HG03039 (cell line): ENCODE data around the gene TTYH2.
"Not testable (repeated sequence)": the region's sequence is repeated elsewhere in the genome, so short reads cannot be mapped to it uniquely, and the experiment has no call there.

ENCODE experiments used
- ATAC-seq: cut with Tn5 transposase; IDR thresholded peaks from one replicate; pipeline ENCODE4 v1.9.1; 2021; ENCODE audit warnings: mild to moderate bottlenecking, moderate library complexity; ENCODE audit not compliant: unreplicated experiment

Gene TTYH2

DNA sequence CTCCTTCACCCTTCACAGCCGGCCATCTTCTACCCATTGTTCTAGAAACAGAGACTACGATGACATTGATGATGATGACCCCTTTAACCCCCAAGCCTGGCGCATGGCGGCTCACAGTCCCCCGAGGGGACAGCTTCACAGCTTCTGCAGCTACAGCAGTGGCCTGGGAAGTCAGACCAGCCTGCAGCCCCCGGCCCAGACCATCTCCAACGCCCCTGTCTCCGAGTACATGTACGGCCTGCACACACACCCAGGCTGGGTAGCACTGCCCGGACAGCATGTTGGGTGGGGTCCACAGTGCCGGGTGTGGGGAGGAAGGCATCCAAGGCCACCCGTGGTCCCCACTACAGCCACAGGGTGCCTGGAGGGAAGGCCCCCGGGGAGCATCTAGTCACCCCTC, 39.7 kb downstream of the TTYH2 start:
- ATAC-seq = no peak

DNA sequence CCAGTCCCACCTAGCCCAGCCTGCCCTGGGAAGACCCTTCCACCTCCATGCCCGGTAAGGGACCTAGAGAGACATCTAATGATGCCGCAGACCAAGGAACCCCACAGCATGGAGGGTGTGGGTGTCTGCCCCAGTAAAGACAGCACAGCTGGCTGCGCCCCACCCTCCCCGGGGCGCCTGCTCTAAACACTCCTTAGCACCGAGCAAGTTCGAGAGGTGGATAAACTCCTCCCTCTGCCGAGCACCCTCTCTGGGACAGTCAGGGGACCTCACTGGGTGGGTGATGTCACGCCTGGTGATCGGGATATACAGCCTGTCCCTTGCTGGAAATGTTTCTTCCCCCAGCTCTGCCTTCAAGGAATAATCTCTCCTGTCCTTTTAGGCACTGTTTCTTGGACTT, 43.9 kb downstream of the TTYH2 start:
- no peak for ATAC-seq

DNA sequence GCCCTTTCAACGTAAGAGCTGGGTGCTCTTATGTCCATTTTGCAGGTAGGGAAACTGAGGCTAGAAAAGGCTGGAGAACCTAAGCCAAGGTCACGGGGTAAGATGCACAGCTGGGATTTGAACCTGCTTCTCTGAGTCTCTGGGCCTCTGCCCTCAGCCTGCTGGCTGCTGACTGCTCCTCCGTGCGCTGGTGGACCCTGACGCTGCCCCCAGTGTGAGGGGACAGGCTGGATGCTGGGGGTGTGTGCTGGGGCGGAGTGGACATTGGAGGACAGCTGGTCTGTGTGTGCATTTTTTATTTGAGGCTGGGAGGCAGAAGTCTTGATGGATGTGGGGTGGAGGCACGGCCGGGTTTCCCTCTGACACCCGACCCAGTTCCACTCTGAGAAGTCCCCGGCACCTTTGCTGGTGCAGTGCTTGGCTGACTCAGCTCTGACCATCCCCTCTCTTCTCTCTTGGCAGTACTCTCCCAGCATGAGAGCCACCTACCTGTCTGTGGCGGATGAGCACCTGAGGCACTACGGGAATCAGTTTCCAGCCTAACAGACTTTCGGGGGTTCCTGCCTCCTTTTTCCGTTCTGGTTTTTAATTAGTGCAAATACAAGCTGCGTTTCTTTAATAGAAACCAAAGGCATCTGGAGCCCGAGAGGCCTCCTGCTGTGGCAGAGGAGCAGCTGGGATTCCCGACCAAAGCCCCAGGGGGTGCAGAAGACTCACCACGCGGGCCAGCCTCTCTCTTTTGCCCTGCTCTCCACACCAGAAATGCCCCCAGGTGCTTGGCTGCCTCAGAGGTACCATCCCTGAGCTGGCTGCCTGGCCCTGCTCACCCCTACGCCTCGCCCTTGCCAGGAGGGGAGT, 46.5 kb downstream of the TTYH2 start:
- no peak for ATAC-seq

DNA sequence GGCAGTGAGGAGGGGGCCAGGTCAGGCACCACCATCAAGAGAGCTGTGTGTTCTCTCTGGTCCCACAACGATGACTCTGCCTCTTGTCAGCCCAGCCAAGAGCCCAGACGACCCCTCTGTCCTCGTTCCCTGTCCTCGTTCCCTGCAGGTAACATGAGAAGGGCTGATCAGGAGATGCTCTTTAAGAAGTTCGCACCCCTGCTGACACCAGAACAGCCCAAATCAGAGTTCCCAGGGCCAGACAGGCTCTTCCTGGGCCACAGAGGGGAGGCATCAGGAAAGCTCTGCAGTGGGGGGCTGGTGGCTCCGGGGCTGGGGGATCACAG, 47.1 kb downstream of the TTYH2 start:
- no peak for ATAC-seq

DNA sequence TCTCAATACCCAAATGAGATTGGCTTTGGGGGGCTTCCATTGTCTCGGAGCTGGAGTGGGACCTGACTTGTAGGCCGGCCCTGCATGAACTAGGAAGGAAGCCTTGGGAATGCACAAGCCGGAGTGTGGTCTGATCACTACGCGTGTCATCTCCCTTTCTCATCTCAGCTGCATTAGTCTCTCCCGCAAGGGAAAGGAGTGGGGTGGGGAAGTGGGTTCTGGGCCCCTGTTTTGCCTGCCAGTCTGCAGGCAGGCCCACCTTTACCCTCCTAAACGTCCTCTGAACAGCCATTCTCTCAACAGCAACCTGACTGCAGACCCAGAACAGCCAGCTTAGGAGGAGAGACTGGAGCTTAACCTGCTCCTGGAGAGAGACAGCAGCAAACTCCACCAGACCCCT, 49.2 kb downstream of the TTYH2 start:
- no peak for ATAC-seq

DNA sequence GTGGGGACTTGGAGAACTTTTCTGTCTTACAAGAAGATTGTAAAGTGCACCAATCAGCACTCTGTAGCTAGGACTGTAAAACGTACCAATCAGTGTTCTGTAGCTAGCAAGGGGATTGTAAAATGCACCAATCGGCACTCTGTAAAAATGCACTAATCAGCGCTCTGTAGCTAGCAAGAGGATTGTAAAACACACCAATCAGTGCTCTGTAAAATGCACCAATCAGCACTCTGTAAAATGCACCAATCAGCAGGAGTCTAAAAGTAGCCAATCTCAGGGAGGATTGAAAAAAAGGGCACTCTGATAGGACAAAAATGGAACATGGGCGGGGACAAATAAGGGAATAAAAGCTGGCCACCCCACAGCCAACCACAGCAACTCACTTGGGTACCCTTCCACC, 53.7 kb downstream of the TTYH2 start:
- not testable (repeated sequence) for ATAC-seq

DNA sequence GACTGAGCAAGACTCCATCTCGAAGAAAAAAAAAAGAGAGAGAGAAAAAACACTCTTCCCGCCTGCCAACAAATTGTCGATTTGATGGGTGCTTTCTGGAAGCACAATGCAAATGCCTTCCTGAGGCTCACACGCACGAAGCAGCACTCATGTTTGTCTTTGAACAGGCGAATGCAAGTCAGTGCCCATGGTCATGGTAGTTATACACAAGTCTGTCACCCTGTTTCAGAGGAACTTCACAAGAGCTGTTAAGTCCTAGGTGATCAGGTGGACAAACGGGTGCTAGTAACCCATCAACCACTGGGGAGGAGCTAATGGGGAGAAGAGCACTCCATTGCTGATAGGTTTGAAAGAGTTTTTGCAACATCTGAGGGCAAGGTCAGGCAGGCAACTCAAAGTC, 54.2 kb downstream of the TTYH2 start:
- no peak for ATAC-seq

DNA sequence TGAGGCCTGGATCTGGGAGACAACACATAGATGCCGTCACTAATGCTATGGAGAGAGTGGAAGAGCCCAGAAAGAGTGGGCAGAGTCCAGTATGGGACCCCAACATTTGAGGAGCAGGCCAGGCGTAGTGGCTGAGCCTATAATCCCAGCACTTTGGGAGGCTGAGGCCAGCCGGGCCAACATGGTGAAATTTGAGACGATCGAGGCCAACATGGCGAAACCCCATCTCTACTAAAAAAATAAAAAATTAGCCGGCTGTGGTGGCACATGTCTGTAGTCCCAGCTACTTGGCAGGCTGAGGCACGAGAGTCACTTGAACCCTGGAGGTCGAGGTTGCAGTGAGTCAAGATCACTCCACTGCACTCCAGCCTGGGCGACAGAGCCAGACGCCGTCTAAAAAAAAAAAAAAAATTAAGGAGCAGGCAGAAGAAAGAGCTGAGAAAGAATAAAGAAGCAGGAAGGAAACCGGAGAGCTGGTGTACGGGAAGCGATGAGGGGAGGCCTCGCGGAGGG, 54.7 kb downstream of the TTYH2 start:
- ATAC-seq = no peak

DNA sequence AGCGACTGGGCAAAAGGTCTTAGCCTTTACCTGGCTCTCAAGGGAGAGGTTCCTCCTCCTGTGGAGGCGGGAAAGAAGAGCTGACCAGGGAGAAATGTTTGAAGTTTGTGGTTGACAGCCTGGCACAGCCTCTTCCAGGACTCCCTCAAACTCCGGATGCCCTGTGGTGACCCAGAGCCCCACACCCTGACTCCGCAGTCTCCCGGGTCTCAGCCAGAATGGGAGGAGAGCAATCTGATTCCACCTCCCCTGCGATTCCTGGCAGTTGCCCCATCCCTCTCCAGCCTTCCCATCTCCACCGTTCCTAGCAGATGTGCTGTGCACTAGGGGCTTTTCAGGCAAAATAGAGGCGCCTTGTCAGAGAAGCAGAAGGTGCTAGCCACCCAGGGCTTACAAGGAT, 55.2 kb downstream of the TTYH2 start:
- ATAC-seq = no peak

DNA sequence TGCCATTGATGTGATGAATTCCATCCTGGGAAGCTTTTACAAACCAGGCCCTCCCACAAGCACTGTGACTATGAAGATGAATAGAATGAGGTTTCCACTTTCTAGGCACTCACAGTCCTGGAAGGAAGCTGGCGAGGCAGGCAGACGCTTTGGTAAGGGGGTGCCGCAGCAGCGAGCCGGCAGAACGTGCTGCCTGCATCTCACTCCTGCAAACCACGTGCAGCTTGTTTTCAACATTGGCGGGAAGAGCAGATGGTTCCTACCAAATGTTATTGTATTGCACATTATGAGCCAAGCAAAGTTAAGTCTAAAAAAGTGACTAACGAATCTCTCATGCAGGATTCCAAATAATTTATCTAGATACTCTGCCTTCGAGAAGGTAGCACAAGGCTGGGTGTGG, 57.0 kb downstream of the TTYH2 start:
- ATAC-seq = no peak

DNA sequence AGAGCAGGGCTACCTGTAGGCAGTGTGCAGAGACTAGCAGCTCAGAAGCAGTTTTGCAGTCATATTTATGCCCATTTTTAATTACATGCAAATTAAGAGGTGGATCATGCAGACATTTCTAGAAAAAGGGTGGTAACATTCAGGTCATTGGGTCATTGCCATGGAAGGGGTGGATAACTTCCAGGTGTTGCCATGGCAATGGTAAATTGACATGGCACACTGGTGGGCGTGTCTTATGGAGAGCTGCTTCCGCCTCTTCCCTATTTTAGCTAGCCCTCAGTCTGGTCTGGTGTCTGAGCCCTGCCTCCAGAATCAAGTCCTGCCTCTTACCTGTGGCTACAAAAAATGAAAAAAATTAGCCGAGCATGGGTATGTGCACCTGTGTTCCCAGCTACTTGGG, 57.9 kb downstream of the TTYH2 start:
- no peak for ATAC-seq

DNA sequence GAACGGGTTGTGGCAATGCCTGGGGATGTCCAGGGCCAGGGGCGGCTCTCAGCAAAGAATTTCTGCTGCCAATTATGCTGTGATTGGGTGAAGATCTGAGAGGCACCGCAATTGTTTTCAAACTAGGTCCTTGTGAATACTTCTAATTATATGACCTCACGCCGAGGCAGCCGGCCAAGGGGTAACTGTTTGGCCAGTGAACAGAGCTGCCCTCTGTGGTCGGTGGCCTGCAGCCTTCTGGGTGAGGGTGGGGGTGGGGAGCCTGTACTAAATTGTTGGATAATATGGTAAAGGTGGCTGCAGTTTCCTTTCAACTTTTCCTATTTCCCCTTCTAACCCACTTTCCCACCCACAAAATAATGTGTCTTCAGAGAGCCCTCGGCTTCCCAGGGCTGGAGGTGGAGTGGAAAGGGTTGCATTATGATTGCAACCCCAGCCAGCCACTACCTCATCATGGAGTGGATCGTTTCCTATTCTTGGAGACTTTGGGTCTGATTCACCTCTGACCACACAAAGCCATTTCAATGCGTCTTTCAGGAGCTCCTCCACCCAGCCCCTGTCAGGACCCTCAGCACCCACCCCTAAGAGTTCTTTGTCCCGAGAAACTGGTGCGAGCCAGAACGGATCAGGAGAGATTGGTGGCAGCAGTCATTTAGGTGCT, 58.7 kb downstream of the TTYH2 start:
- no peak for ATAC-seq

DNA sequence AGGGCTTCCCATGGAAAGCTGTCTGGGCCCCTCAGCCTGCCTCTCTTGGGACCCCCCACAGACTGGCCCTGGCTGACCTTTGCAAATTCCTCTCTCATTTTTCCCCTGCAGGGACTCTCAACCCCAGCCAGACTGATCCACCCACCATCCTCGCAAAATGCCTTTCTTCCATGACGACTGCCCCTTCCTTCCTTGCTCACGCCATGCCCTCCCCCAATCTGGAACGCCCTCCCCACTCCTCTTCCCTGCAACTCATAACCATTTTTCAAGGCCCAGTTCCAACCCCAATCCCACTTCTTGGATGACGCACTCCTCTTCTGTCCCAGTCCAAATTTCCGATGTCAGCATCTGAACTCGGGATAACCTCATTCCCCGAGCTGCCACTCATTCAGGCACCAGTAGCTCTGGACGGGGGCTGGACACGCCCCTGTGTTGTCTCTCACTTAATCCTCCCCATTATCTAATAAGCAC, 59.4 kb downstream of the TTYH2 start:
- no peak for ATAC-seq

DNA sequence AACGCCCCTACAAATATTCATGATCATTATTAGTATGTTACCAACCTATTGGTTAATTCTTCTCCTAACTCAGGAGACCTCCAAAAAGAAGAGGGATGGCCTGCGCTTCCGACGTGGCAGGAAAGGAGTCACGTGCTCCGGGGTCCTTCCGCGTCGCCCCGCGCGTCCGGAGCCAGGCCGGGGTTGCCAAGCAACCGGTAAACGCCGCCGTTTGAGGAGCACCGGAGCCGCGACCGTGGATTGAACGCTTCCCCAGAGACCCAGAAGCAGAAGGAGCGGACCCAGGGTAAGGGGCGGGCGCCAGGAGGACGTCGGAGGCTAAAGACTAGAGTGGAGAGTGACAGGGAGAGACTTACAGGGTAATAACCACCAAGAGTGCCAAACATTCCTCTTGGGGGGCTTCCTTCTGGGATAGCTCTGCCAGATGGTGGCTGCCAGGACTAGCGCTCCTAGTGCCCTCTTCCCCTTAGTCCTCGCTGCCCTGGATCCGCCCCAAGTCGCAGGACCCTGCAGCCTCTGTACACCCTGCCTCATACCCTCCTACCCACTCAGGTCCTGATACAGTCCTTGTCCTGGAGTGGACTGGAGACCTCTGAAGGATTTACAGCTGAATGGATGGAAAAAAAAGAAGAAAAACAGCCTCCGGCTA, 60.8 kb downstream of the TTYH2 start, which contains the start of gene DNAI2:
DNAI2 (plus strand) TSS at position 175 of the 649 bp plus-strand sequence. CDS start 7,584 bp downstream, outside the sequence.
- ATAC-seq = no peak

DNA sequence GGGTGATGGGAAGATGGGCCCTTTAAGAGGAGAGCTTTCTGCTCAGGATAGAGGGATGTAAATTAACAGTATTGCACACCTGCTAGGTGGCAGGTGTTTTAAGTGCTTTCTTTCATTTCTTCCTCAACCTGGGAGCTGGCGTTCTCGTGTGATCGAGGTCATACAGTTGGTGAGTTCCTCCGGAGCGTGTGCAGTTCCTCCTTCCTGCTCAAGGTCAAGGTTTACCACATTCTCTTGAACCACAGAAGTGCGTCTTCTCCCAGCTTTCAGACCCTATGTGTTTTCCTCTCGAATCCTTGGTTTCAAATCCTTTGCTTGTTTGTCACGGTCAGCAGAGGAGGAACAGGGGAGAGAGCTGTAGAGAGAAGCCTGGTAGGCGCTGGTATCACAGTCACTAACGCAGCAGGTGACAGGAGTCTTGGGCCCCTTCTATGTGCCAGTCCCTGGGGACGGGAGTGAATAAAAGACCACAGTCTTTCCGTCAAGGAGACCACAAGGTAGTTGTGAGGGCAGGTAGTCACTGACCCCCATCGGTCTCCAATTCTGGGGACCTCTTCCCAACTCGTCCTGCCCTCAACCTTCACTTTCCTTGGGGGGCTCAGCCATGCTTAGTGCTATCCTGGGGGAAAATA, 61.5 kb downstream of the TTYH2 start:
- no peak for ATAC-seq

DNA sequence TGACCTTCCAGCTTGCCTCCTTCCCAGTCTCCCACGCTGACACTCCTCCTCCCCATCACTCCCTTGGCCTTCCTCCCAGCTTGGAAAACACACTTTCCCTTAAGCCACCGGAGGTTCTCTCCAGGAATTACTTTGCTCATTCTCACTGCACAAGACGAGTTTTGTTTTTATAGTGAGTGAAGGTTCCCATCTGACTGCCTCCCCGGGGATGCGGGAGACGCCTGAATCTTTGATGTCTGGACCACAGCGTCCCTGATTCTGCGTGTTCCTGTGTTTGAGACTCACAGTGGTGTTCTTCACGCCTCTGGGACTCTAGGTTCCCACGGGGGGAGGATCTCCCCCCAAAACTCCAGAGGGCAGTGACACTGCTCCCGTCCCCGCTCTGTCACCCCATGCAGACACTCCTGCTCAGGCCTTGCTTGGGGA, 62.7 kb downstream of the TTYH2 start:
- ATAC-seq = no peak

DNA sequence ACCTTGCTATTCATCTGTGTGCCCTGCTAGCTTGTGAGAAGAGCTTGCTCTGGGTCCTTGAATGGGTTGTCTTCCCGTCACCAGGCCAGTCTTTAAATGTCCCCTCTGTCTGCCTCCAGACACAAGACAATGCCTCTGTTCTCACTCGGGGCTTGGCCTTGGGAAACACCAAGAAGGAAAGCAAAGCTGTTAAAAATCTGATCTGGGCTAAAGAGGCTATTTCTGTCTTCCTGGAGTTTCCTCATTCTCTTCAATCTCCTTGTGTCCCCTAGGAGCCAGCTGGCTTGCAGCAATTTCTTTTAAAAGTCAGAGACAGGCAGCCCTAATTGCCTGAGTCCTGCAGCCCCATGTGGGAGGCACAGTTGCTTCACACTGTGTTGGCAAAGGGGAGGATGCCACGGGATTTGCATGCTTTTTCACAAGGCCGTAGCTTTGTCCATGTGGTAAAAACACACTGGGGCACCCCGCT, 63.2 kb downstream of the TTYH2 start:
- no peak for ATAC-seq

DNA sequence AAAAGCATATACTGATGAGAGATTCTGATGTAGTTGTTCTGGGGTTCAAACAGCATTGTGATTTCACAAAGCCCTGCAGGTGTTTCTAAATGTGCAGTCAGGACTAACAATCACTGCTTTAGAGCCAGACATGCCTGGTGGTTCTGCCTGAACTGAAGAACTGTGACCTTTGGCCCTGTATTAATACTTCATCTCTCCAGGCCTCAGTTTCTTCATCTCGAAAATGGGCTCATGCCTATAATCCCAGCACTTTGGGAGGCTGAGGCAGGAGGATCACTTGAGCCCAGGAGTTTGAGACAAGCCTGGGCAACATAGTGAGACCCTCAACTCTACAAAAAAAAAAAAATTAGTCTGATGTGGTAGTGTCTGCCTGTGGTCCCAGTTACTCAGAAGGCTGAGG, 64.6 kb downstream of the TTYH2 start:
- no peak for ATAC-seq

DNA sequence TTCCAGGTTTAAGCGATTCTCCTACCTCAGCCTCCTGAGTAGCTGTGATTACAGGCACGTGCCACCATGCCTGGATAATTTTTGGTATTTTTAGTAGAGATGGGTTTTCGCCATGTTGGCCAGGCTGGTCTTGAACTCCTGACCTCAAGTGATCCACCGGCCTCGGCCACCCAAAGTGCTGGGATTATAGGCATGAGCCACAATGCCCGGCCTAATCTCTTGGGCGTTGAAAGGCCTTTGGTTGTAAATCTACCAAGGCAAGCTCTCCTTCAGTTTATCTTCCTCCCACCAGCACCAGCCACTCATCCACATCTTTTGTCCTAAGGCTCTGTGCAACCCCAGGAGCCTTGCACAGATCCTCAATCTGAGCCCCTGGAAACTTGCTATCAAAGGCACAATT, 66.2 kb downstream of the TTYH2 start:
- not testable (repeated sequence) for ATAC-seq

DNA sequence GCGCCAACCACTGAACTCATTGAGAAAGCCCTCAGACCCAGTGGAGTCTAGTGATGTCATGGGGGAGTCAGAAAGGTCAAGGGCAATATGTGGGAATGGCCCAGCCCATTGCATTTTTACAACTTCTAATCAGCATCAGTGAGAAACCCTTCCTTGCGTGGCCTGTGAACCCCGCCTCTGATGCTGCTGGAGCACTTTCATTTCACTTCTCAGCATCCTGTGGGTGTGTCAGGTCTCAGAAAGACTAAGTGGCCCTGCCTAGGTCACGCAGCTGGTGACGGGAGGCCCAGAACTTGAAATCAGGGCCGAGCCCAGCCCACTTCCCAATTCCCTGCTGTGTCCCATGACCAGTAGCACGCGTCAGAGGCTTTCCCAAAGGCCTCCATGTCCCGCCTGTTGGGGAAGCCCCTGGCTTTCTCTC, 66.7 kb downstream of the TTYH2 start:
- ATAC-seq = no peak

DNA sequence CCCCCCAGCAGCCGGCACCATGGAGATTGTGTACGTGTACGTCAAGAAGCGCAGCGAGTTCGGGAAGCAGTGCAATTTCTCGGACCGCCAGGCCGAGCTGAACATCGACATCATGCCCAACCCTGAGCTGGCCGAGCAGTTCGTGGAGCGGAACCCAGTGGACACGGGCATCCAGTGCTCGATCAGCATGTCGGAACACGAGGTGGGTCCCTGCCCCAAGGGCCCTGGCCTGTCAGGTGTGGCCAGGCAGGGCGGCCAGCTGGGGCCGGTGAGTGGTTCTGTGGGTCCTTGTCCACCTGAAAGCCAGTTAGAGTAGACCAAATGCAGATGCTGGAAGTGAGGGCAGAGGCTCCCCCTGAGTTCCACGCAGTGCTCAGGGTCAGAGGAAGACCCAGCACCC, 68.4 kb downstream of the TTYH2 start:
- no peak for ATAC-seq
